Ovary (tissue), 9 donors: ENCODE data around the gene EDDM3A. TPM values are rescaled to one million over a fixed set of nuclear protein-coding genes. Genes with fewer than 3 reads are reported as not detected.

ENCODE experiments used
- DNase-seq, 5 donors: peaks; one replicate each; pipeline ENCODE4 v3.0.0-alpha.2; 2019 to 2020
- H3K27ac ChIP-seq, 2 donors: fragments of 200-600 bp; one replicate each; pipeline versions ENCODE4 v1.5.1 to v1.8.0; 2019 to 2022
- H3K27me3 ChIP-seq: fragments of 200-600 bp; one replicate; pipeline ENCODE4 v1.8.0; 2022
- H3K36me3 ChIP-seq: fragments of 200-600 bp; sonication (generic); one replicate; pipeline ENCODE4 v1.5.1; 2019
- H3K4me1 ChIP-seq: one replicate; pipeline ENCODE4 v1.8.1; 2013; ENCODE audit warnings: mild to moderate bottlenecking, moderate library complexity; ENCODE audit not compliant: insufficient read depth
- H3K4me3 ChIP-seq: fragments of 200-600 bp; sonication (generic); one replicate; pipeline ENCODE4 v1.5.1; 2017
- H3K9me3 ChIP-seq, 2 donors: fragments of 200-600 bp in 1 of 2; sonication (generic) in 1 of 2; one replicate each; pipeline versions ENCODE4 v1.5.1 to v1.8.1; 2013 to 2019; ENCODE audit warnings: mild to moderate bottlenecking in 1 of 2, moderate library complexity in 1 of 2
- EP300 ChIP-seq: sonication (generic); formaldehyde crosslinking; IDR thresholded peaks from one replicate; pipeline ENCODE4 v1.6.1; 2017; ENCODE audit warnings: antibody characterized with exemption
- POLR2A ChIP-seq: fragments of 450-650 bp; IDR thresholded peaks from one replicate; pipeline ENCODE4 v1.6.1; 2017; ENCODE audit warnings: antibody characterized with exemption, mild to moderate bottlenecking, moderate library complexity
- WGBS, 3 donors: extraction: QIAGEN DNeasy Blood & Tissue Kit in 1 of 3; methylation state at CpG; one replicate each; pipeline versions ENCODE4 v1.1.5 to v1.1.7; 2013 to 2017; 5-methylcytosine and 5-hydroxymethylcytosine counted together
- intact Hi-C, 4 donors: fragments of 100-400 bp; cut with DNase I; formaldehyde crosslinking; loops; one replicate each; pipeline versions ENCODE4 v1.11.0 to v1.15.1; 2022 to 2023
- polyA plus RNA-seq, 2 donors: library from polyadenylated mRNA; stranded (reverse); fragments of 200-250 nt in 1 of 2; fragments of 350-450 nt in 1 of 2; fragmentation: Illumina TruSeq in 1 of 2; extraction: RNeasy Lipid Tissue Mini Kit (QIAGEN cat#74804) in 1 of 2; gene quantifications; one replicate each; pipeline ENCODE4 v1.2.3, GENCODE V29; 2013 to 2014
- total RNA-seq, 7 donors: library from RNA; depleted of rRNA in 2 of 7; stranded (reverse); fragments of >200 nt in 2 of 7; fragmentation: NEBNext Ultra II Directional in 3 of 7; extraction: Animal tissue kit (Norgen Biotek cat#: 25700) in 3 of 7; gene quantifications; one replicate each; pipeline versions ENCODE4 v1.1.0 to v1.2.4, GENCODE V29; 2016 to 2023
- TF ChIP-seq, protein P1 (sequence below), 3 donors: fragments of 450-650 bp in 2 of 3; fragments of 200-600 bp in 1 of 3; IDR thresholded peaks; one replicate each; pipeline versions ENCODE4 v1.5.1 to v1.8.0; 2016 to 2022; ENCODE audit warnings: antibody characterized with exemption in 3 of 3, mild to moderate bottlenecking in 1 of 3
- donor health status: DM: no; HTN: no; CAD: no; lungs with moderate emphysema.
- donor health status: DM: no; HTN: no; CAD: no.
- donor health status: Bipolar disorder and iron deficiency.
- donor health status: DM: yes; HTN: yes; CAD: no.
- donor health status: DM: no; HTN: no; CAD: no.
- donor health status: DM: yes; HTN: yes; CAD: no.

EDDM3A gene
- total and polyA plus RNA-seq, 9 donors, result not detected

DNA sequence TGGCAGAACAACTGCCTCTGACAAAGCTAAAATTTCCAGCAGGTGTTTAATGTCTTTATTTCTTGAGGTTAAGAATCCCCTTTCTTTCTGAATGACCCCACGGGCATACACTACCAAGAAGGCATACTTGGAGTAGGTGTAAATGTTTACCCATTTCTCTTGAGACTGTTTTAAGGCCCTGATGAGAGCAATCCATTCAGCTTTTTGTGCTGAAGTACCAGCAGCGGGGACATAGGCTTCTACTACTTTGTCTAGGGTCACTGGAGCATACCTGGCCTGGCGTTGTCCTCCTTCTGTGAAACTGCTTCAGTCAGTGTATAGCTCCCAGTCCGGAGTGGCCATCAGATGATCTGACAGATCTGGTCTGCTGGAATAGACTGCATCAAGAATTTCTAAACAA lies 34.4 kb upstream of the EDDM3A start:
- no peak overlapping the region for H3K27ac ChIP-seq
- TF ChIP-seq, protein P1, sequence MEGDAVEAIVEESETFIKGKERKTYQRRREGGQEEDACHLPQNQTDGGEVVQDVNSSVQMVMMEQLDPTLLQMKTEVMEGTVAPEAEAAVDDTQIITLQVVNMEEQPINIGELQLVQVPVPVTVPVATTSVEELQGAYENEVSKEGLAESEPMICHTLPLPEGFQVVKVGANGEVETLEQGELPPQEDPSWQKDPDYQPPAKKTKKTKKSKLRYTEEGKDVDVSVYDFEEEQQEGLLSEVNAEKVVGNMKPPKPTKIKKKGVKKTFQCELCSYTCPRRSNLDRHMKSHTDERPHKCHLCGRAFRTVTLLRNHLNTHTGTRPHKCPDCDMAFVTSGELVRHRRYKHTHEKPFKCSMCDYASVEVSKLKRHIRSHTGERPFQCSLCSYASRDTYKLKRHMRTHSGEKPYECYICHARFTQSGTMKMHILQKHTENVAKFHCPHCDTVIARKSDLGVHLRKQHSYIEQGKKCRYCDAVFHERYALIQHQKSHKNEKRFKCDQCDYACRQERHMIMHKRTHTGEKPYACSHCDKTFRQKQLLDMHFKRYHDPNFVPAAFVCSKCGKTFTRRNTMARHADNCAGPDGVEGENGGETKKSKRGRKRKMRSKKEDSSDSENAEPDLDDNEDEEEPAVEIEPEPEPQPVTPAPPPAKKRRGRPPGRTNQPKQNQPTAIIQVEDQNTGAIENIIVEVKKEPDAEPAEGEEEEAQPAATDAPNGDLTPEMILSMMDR (IDR thresholded peaks at IDR 0.05), result no peak
- TF ChIP-seq POLR2A, result no peak
- no peak for DNase-seq
- no peaks in the 10 kb centered on the region for H3K36me3 ChIP-seq
- H3K4me3 ChIP-seq, result no peak overlapping the region
- H3K9me3 ChIP-seq, result no peaks in the 10 kb centered on the region
- intact Hi-C loops, result loop anchor here in 1 of 4 donors (10.0 kb wide), 1 partner anchor 144 kb away; no protein-coding TSS in a partner anchor
- H3K4me1 ChIP-seq, result no peaks in the 10 kb centered on the region
- WGBS, 3 donors, result 65 to 90% (median 80%) methylated on average over 4 of the region's 4 CpGs
- H3K27me3 ChIP-seq, result no peaks in the 10 kb centered on the region

DNA sequence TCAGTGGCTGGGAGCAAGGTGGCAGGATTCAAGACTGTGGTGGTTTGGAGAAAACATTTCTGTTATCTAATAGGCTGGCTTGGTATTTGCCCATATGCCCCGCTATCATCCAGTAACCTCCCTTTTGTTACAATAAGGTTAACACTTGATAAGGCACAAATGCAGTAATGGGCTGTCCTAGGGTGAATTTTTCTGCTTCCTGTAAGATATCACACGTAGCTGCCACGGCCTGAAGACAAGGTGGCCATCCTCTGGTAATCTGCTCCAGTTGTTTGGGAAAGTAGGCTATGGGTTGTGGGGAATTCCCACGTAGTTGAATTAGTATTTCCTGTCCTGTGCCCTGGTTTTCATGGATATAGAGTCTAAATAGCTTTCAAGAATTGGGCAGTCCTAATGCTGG lies 34.0 kb upstream of the EDDM3A start:
- TF ChIP-seq POLR2A (no peak), EP300 (no peak)
- TF ChIP-seq, protein P1 (IDR thresholded peaks at IDR 0.05), result no peak
- intact Hi-C loops, result loop anchor here in 1 of 4 donors (10.0 kb wide), 1 partner anchor 143 kb away; no protein-coding TSS in a partner anchor
- H3K4me1 ChIP-seq, result no peaks in the 10 kb centered on the region
- WGBS, 3 donors, result 45 to 83% (median 56%) methylated on average over 4 of the region's 4 CpGs
- DNase-seq, result no peak
- H3K4me3 ChIP-seq, result no peak overlapping the region
- H3K36me3 ChIP-seq, result no peaks in the 10 kb centered on the region
- no peaks in the 10 kb centered on the region for H3K27me3 ChIP-seq
- no peak overlapping the region for H3K27ac ChIP-seq
- H3K9me3 ChIP-seq, result no peaks in the 10 kb centered on the region

DNA sequence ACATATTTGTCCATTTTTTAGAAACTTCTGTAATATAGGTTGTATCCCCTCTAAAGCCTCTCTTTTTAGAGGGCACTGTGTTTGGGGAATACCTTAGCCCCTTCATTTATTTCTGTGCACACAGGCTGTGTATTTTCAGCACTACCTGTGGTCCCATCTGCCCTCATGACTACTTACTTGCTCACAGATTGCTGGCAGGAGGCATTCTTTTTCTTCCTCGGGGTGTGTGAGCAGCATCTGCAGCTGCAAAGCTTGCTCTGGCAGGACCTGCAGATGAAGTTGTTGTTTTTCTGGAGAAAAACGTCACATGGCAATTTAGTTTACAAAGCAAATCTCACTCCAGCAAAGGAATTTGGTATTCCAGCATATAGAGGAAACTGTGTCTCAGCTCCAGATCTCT lies 32.8 kb upstream of the EDDM3A start:
- Histone ChIP-seq H3K27me3 (no peaks in the 10 kb centered on the region), H3K9me3 (no peaks in the 10 kb centered on the region), H3K36me3 (no peaks in the 10 kb centered on the region), H3K4me1 (no peaks in the 10 kb centered on the region), H3K27ac (no peak overlapping the region), H3K4me3 (no peak overlapping the region)
- TF ChIP-seq POLR2A, result no peak
- TF ChIP-seq EP300, result no peak
- TF ChIP-seq, protein P1 (IDR thresholded peaks at IDR 0.05), result no peak
- DNase-seq, result no peak
- 3 to 14% (median 6%) methylated on average over 2 of the region's 2 CpGs for WGBS, 3 donors
- intact Hi-C loops, result loop anchor here in 1 of 4 donors (10.0 kb wide), 1 partner anchor 142 kb away; no protein-coding TSS in a partner anchor

DNA sequence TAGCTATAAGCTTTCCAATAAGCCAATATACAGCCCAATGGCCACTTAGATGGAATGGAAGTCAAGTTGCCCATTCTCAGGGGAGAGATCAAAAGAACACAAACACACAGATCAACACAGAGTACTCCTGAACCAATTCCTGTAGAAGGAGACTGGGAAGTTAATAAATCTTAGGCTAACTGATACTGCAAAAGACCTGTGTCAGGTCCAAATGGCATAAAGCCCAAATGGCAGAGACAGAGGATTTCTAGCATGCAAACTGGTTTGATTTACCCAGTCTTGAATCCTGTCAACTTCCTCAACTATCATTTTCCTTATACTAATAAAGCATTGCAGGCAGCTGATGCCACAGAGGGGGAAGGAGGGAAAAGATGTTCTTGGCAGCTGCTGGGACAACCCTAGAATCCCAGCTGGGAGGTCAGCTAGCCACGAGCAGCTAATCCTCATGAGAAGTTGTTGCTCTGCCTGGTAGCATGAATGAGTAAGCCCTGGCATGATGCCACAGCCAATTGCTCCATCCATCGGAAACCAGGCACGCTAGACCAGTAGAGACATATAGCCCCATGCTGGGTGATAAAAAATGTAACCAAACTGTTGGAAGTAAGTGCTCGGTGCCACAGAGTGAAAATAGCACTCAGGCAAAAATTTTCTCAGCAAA lies 31.0 kb upstream of the EDDM3A start:
- Histone ChIP-seq H3K9me3 (no peaks in the 10 kb centered on the region), H3K27me3 (no peaks in the 10 kb centered on the region), H3K36me3 (no peaks in the 10 kb centered on the region), H3K27ac (no peak overlapping the region), H3K4me1 (no peaks in the 10 kb centered on the region), H3K4me3 (no peak overlapping the region)
- DNase-seq, result peak in 4 of 5 donors; percentile 14 to 50 (median 35)
- WGBS, 3 donors, result 26 to 50% (median 33%) methylated on average over 4 of the region's 4 CpGs
- TF ChIP-seq POLR2A, result no peak
- TF ChIP-seq, protein P1 (IDR thresholded peaks at IDR 0.05), result no peak
- TF ChIP-seq EP300, result no peak
- intact Hi-C loops, result loop anchor here in 1 of 4 donors (10.0 kb wide), 1 partner anchor 140 kb away; no protein-coding TSS in a partner anchor
